ENCODE results near the gene ASPG. TPM values are rescaled to one million over a fixed set of nuclear protein-coding genes. Genes with fewer than 3 reads are reported as not detected.
"Not testable (repeated sequence)": the region's sequence is repeated elsewhere in the genome, so short reads cannot be mapped to it uniquely, and the experiment has no call there.

ASPG gene
- total RNA-seq, 1 donor from 2014 or later: 3.6 TPM

GRCh38 chr14:104147346-104148125 is 62.0 kb downstream of the ASPG start:
- DNase-seq: no peak

- DNase-seq: no peak
Observed at GRCh38 chr14:104148433-104149277, 63.2 kb downstream of the ASPG start.

GRCh38 chr14:104149278-104149595 is 63.7 kb downstream of the ASPG start:
- no peak for DNase-seq

GRCh38 chr14:104149617-104150135 is 64.2 kb downstream of the ASPG start:
- peak; percentile 77 for DNase-seq

- DNase-seq: peak; percentile 90
Observed at GRCh38 chr14:104150136-104151025, 64.9 kb downstream of the ASPG start.

- DNase-seq: no peak
Observed at GRCh38 chr14:104151026-104151381, 65.5 kb downstream of the ASPG start.

GRCh38 chr14:104151566-104152245 is 66.2 kb downstream of the ASPG start:
- DNase-seq: no peak

- no peak for DNase-seq
Observed at GRCh38 chr14:104152246-104152575, 66.7 kb downstream of the ASPG start.

GRCh38 chr14:104152686-104153393 is 67.3 kb downstream of the ASPG start:
- no peak for DNase-seq

GRCh38 chr14:104153394-104153755 is 67.9 kb downstream of the ASPG start:
- DNase-seq: not testable (repeated sequence)

GRCh38 chr14:104154246-104154645 is 68.7 kb downstream of the ASPG start:
- no peak for DNase-seq

GRCh38 chr14:104155513-104155912 is 70.0 kb downstream of the ASPG start:
- DNase-seq: no peak

- DNase-seq: no peak
Observed at GRCh38 chr14:104156142-104156541, 70.6 kb downstream of the ASPG start.

GRCh38 chr14:104157016-104157928 is 71.8 kb downstream of the ASPG start:
- no peak for DNase-seq

- DNase-seq: no peak
Observed at GRCh38 chr14:104158827-104159798, 73.6 kb downstream of the ASPG start.

GRCh38 chr14:104159990-104160389 is 74.5 kb downstream of the ASPG start:
- no peak for DNase-seq

GRCh38 chr14:104161602-104162367 is 76.3 kb downstream of the ASPG start:
- no peak for DNase-seq

GRCh38 chr14:104162495-104162894 is 77.0 kb downstream of the ASPG start:
- no peak for DNase-seq

All from skin of body (tissue), 2 donors.